GM06990 (cell line): ENCODE results near the gene KCNIP1.

Source experiments
- DNase-seq: peaks from one replicate; pipeline ENCODE4 v3.0.0-alpha.2; 2011; ENCODE audit not compliant: insufficient read length; ENCODE audit errors: extremely low read depth
- H3K27me3 ChIP-seq: replicated peaks from 2 replicates; pipeline ENCODE4 v1.6.0; 2011; ENCODE audit warnings: low read length; ENCODE audit not compliant: control insufficient read depth, insufficient read depth
- H3K36me3 ChIP-seq: 2 replicates; pipeline ENCODE4 v1.5.1; 2011; ENCODE audit warnings: low read length; ENCODE audit not compliant: control insufficient read depth, insufficient read depth
- H3K4me3 ChIP-seq: replicated peaks from 2 replicates; pipeline ENCODE4 v1.5.1; 2011; ENCODE audit warnings: low read depth, mild to moderate bottlenecking, control low read depth, low read length
- CTCF ChIP-seq: IDR thresholded peaks from 2 replicates; pipeline ENCODE4 v1.5.1; 2011; ENCODE audit warnings: low read length, control low read depth, mild to moderate bottlenecking, inconsistent platforms; ENCODE audit not compliant: insufficient read depth, poor library complexity, severe bottlenecking

Gene KCNIP1

DNA sequence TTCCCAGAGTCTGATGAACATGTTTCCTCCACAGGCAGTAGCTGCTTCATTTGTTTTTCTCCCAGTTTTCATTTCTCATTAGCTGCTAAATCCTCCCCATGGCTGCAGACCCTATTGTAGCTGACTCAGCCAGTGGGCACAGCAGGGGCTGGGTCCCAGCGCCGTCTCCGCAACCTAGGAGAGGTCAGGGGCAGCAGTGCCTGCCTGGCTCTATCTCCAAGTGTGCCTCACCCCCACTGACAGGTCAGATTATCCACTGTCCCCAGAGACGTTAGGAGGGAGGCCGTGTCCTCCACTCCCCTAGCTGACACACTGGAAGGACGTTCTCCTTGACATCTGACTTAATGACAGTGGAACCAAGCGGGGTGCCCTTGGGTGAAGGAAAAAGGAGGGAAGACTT, 31.1 kb downstream of the KCNIP1 start:
- TF ChIP-seq CTCF: no peak
- Histone ChIP-seq H3K36me3 (no peaks in the 10 kb centered on the region), H3K27me3 (peaks cover 1% of the 10 kb centered on the region), H3K4me3 (no peak overlapping the region)
- DNase-seq: no peak

GRCh38 chr5:170536525-170536924, 32.7 kb downstream of the KCNIP1 start:
- Histone ChIP-seq H3K27me3 (peaks cover 1% of the 10 kb centered on the region; the same call in 1 of the 2 replicates), H3K36me3 (no peaks in the 10 kb centered on the region), H3K4me3 (no peak overlapping the region)
- TF ChIP-seq CTCF: no peak
- no peak for DNase-seq

- no peak for TF ChIP-seq CTCF
- H3K27me3 ChIP-seq: peaks cover 1% of the 10 kb centered on the region; the same call in 1 of the 2 replicates
- no peak for DNase-seq
- no peak overlapping the region for H3K4me3 ChIP-seq
- H3K36me3 ChIP-seq: no peaks in the 10 kb centered on the region
Measured at GRCh38 chr5:170537451-170538095, 33.8 kb downstream of the KCNIP1 start.

GRCh38 chr5:170538096-170538465, 34.3 kb downstream of the KCNIP1 start:
- peaks cover 1% of the 10 kb centered on the region; the same call in 1 of the 2 replicates for H3K27me3 ChIP-seq
- no peak for DNase-seq
- H3K4me3 ChIP-seq: no peak overlapping the region
- no peaks in the 10 kb centered on the region for H3K36me3 ChIP-seq
- no peak for TF ChIP-seq CTCF

- DNase-seq: no peak
Measured at GRCh38 chr5:170538696-170539586, 35.1 kb downstream of the KCNIP1 start.

More at GRCh38 chr5:170538696-170539586, 35.1 kb downstream of the KCNIP1 start:
- no peaks in the 10 kb centered on the region for H3K36me3 ChIP-seq
- TF ChIP-seq CTCF: no peak
- peaks cover 1% of the 10 kb centered on the region; the same call in 1 of the 2 replicates for H3K27me3 ChIP-seq
- no peak overlapping the region for H3K4me3 ChIP-seq
